ENCODE data around the gene GSPT1. TPM values are rescaled to one million over a fixed set of nuclear protein-coding genes. Genes with fewer than 3 reads are reported as not detected.
"Not testable (repeated sequence)": the region's sequence is repeated elsewhere in the genome, so short reads cannot be mapped to it uniquely, and the experiment has no call there.

GSPT1 gene
- total and polyA plus RNA-seq, 7 donors, result 43.8 to 73.5 (median 52.0) TPM

DNA sequence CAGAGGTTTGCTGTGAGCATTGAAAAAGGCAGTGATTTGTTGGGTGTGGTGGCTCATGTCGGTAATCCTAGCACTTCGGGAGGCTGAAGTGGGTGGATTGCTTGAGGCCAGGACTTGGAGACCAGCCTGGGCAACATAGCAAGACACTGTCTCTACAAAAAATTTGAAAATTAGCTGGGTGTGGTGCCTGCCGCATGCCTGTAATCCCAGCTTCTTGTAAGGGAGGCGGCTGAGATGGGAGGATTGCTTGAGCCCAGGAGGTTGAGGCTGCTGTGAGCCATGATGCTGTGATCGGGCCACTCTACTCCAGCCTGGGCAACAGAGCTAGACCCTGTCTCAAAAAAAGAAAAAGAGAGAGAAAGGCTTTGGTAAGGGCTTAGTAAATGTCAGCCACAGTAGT is 33.1 kb upstream of the GSPT1 start:
- intact Hi-C loops (cut with DNase I), result no loop called here
- H3K4me1 ChIP-seq, result no peaks in the 10 kb centered on the region
- TF ChIP-seq POLR2AphosphoS5 (IDR thresholded peaks at IDR 0.05), result no peak
- TF ChIP-seq, protein P1, sequence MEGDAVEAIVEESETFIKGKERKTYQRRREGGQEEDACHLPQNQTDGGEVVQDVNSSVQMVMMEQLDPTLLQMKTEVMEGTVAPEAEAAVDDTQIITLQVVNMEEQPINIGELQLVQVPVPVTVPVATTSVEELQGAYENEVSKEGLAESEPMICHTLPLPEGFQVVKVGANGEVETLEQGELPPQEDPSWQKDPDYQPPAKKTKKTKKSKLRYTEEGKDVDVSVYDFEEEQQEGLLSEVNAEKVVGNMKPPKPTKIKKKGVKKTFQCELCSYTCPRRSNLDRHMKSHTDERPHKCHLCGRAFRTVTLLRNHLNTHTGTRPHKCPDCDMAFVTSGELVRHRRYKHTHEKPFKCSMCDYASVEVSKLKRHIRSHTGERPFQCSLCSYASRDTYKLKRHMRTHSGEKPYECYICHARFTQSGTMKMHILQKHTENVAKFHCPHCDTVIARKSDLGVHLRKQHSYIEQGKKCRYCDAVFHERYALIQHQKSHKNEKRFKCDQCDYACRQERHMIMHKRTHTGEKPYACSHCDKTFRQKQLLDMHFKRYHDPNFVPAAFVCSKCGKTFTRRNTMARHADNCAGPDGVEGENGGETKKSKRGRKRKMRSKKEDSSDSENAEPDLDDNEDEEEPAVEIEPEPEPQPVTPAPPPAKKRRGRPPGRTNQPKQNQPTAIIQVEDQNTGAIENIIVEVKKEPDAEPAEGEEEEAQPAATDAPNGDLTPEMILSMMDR (IDR thresholded peaks at IDR 0.05), result no peak
- TF ChIP-seq EP300 (IDR thresholded peaks at IDR 0.05), result no peak
- TF ChIP-seq POLR2A (IDR thresholded peaks at IDR 0.05), result no peak
- whole genome bisulfite sequencing, 2 donors, result 78 to 94% methylated on average over 5 of the region's 5 CpGs
- DNase-seq, result no peak
- no peaks in the 10 kb centered on the region for H3K9me3 ChIP-seq
- no peaks in the 10 kb centered on the region for H3K36me3 ChIP-seq
- no peak overlapping the region for H3K27ac ChIP-seq
- no peak overlapping the region for H3K4me3 ChIP-seq
- H3K27me3 ChIP-seq, result no peaks in the 10 kb centered on the region

DNA sequence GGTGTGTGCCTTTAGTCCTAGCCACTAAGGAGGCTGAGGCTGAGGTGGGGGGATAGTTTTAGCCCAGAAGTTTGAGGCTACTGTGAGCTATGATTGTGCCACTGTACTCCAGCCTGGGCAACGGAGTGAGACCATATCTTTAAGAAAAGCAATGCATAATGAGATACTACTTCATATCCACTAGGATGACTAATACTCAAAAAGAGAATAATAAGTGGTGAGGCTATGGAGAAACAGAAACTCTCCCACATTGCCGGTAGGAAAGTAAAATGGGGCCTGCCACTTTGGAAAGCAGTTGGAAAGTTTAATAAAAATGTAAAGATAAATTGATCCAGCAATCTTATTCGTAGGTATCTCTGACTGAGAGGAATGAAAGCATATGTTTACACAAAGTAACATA is 30.7 kb upstream of the GSPT1 start:
- no peaks in the 10 kb centered on the region for H3K27me3 ChIP-seq
- no peaks in the 10 kb centered on the region for H3K36me3 ChIP-seq
- WGBS, 2 donors, result 60 to 81% methylated on average over 3 of the region's 3 CpGs
- H3K27ac ChIP-seq, result no peak overlapping the region
- TF ChIP-seq EP300 (IDR thresholded peaks at IDR 0.05), result no peak
- TF ChIP-seq, protein P1 (IDR thresholded peaks at IDR 0.05), result no peak
- TF ChIP-seq POLR2AphosphoS5 (IDR thresholded peaks at IDR 0.05), result no peak
- no peak for TF ChIP-seq POLR2A (IDR thresholded peaks at IDR 0.05)
- H3K9me3 ChIP-seq, result no peaks in the 10 kb centered on the region
- H3K4me1 ChIP-seq, result no peaks in the 10 kb centered on the region
- DNase-seq, result no peak
- no peak overlapping the region for H3K4me3 ChIP-seq
- intact Hi-C loops (cut with DNase I), result no loop called here

DNA sequence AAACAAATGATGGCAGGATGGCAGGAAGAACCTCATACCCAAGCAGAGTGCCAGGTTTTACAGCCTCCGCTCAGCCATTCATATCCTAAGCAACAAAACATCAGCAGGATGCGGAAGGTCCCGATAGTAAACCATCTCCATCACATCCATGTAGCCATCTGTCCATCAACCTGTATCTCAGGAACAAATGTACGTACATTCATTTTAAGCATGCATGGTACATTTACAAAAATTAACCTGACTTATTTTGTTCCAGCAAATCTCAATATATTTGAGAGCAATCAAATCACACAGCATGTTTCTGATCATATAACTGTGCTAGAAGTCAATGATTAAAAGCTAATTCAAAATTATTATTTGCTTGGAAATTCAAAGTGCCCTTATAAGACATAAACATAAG is 26.2 kb upstream of the GSPT1 start, which contains the start of gene NPIPB2:
Gene NPIPB2 (minus strand): TSS at position 101 of the 400 bp plus-strand sequence. CDS start 0 bp downstream, at position 101.
- WGBS, 2 donors, result 90 to 95% methylated on average over 3 of the region's 4 CpGs
- intact Hi-C loops (cut with DNase I); H3K27me3 ChIP-seq; H3K27ac ChIP-seq; H3K36me3 ChIP-seq; H3K9me3 ChIP-seq; DNase-seq; H3K4me1 ChIP-seq; H3K4me3 ChIP-seq: not testable (repeated sequence)

DNA sequence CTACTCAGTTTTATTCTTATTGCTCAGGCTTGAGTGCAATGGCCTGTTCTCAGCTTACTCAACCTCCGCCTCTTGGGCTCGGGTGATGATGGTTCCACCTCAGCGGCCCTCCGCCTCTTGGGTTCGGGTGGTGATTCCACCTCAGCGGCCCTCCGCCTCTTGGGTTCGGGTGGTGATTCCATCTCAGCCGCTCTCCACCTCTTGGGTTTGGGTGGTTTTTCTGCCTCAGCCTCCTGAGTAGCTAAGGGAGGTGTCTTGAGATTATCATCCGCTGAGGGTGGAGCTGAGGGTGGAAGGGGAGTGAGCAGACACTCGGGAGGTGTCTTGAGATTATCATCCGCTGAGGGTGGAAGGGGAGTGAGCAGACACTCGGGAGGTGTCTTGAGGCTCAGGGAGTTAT is 11.6 kb upstream of the GSPT1 start:
- H3K27ac ChIP-seq; H3K27me3 ChIP-seq; H3K9me3 ChIP-seq; H3K4me3 ChIP-seq; DNase-seq; intact Hi-C loops (cut with DNase I); H3K4me1 ChIP-seq; H3K36me3 ChIP-seq: not testable (repeated sequence)
- 86 to 88% methylated on average over 13 of the region's 13 CpGs for WGBS, 2 donors

DNA sequence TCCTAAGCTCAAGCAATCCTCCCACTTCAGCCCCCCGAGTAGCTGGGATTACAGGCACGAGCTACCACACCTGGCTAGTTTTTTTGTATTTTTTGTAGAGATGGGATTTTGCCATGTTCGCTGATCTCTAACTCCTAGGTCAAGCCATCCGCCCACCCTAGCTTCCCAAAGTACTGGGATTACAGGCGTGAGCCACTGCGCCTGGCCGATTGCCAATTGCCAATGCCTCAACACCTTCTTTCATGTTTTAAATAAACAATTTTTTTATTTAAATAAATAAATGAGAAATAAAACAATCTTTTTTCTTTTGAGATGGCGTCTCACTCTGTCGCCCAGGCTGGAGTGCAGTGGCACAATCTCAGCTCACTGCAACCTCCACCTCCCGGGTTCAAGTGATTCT is 8.3 kb upstream of the GSPT1 start:
- H3K27ac ChIP-seq; intact Hi-C loops (cut with DNase I); H3K4me3 ChIP-seq; H3K27me3 ChIP-seq; H3K4me1 ChIP-seq; H3K9me3 ChIP-seq; H3K36me3 ChIP-seq; DNase-seq: not testable (repeated sequence)
- 80 to 82% methylated on average over 10 of the region's 10 CpGs for WGBS, 2 donors

DNA sequence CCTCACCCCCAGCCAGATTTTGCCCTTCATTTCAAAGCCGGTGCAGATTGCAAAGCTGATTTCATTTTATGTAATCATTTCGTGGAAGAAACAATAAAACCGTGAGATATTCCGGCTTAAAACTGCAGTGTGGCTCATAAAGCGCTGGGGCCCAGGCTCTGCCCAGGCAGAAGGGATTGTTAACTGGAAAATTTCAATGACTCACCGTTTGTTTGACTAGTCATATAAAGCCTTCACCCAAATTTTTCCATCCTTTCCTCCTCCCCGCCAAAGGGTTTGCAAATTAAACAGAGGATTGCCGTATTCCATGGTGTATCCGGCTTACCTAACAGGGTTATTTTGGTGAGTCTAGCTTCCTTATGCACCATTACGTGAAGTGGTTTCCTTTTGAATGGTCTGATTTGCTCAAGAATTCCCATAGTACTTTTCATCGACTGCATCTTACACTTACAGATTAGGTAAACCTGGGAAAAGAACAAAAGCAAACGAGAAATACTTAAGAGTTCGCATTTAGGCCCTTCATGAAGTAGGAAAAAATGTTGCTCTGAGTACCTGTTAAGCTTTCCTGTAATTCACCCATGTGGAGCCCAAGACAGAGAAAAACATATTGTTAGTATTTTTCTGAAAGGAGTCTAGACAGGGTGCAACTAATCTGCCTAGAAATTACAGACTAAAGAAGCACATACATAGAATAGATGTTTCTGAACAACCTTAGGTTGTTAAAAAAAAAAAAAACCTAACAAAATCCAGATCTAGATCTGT is 949 bp upstream of the GSPT1 start:
- Histone ChIP-seq H3K27me3 (no peaks in the 10 kb centered on the region), H3K27ac (peak overlapping the region; percentile 95 to 98 (median 97)), H3K4me3 (peak overlapping the region; percentile 38 to 98 (median 80)), H3K9me3 (no peaks in the 10 kb centered on the region), H3K36me3 (no peaks in the 10 kb centered on the region), H3K4me1 (peaks cover 0 to 35% (median 33%) of the 10 kb centered on the region in 4 donors)
- intact Hi-C loops (cut with DNase I), result loop anchor here (1.0 to 5.0 kb wide), 3 partner anchors 60 to 174 kb away; partner anchors contain the start of genes RSL1D1, SNX29 and TXNDC11
- DNase-seq, result no peak
- 16 to 57% methylated on average over 13 of the region's 13 CpGs for WGBS, 2 donors
- TF ChIP-seq, protein P1 (IDR thresholded peaks at IDR 0.05), result no peak
- TF ChIP-seq EP300 (IDR thresholded peaks at IDR 0.05), result peak in 1 of 4 donors; percentile 22
- no peak for TF ChIP-seq POLR2A (IDR thresholded peaks at IDR 0.05)
- peak in 1 of 4 donors; percentile 5 for TF ChIP-seq POLR2AphosphoS5 (IDR thresholded peaks at IDR 0.05)

Data from sigmoid colon (tissue), 7 donors.